ENCODE results near the gene CAV2. TPM values are rescaled to one million over a fixed set of nuclear protein-coding genes. Genes with fewer than 3 reads are reported as not detected.
"Not testable (repeated sequence)": the region's sequence is repeated elsewhere in the genome, so short reads cannot be mapped to it uniquely, and the experiment has no call there.

The CAV2 gene
- 183 and 189 TPM in 2 replicates for total RNA-seq

GRCh38 chr7:116499168-116500077 lies at the start of gene CAV2:
Gene CAV2 (plus strand): TSS chr7:116499738. CDS start chr7:116499782, 44 bp downstream.
- no peak for DNase-seq (ENCODE audit: extremely low read depth, low read depth, low spot score)

GRCh38 chr7:116449950-116450349 lies 49.6 kb upstream of the CAV2 start:
- DNase-seq (ENCODE audit: extremely low read depth, low read depth, low spot score) = no peak

GRCh38 chr7:116451957-116452729 lies 47.4 kb upstream of the CAV2 start:
- DNase-seq (ENCODE audit: extremely low read depth, low read depth, low spot score) = no peak

- DNase-seq (ENCODE audit: extremely low read depth, low read depth, low spot score) = no peak
Measured at GRCh38 chr7:116454377-116454776, 45.2 kb upstream of the CAV2 start.

- no peak for DNase-seq (ENCODE audit: extremely low read depth, low read depth, low spot score)
Measured at GRCh38 chr7:116455009-116455408, 44.5 kb upstream of the CAV2 start.

GRCh38 chr7:116455499-116455898 lies 44.0 kb upstream of the CAV2 start:
- no peak for DNase-seq (ENCODE audit: extremely low read depth, low read depth, low spot score)

- no peak for DNase-seq (ENCODE audit: extremely low read depth, low read depth, low spot score)
Measured at GRCh38 chr7:116461500-116461899, 38.0 kb upstream of the CAV2 start.

GRCh38 chr7:116463956-116464355 lies 35.6 kb upstream of the CAV2 start:
- DNase-seq (ENCODE audit: extremely low read depth, low read depth, low spot score) = no peak

GRCh38 chr7:116464375-116464774 lies 35.2 kb upstream of the CAV2 start:
- no peak for DNase-seq (ENCODE audit: extremely low read depth, low read depth, low spot score)

- no peak for DNase-seq (ENCODE audit: extremely low read depth, low read depth, low spot score)
Measured at GRCh38 chr7:116465125-116465524, 34.4 kb upstream of the CAV2 start.

- DNase-seq (ENCODE audit: extremely low read depth, low read depth, low spot score) = no peak
Measured at GRCh38 chr7:116468534-116468933, 31.0 kb upstream of the CAV2 start.

- no peak for DNase-seq (ENCODE audit: extremely low read depth, low read depth, low spot score)
Measured at GRCh38 chr7:116477625-116478024, 21.9 kb upstream of the CAV2 start.

- DNase-seq (ENCODE audit: extremely low read depth, low read depth, low spot score) = no peak
Measured at GRCh38 chr7:116478834-116479233, 20.7 kb upstream of the CAV2 start.

GRCh38 chr7:116483271-116483942 lies 16.1 kb upstream of the CAV2 start:
- DNase-seq (ENCODE audit: extremely low read depth, low read depth, low spot score) = no peak

GRCh38 chr7:116484389-116484788 lies 15.1 kb upstream of the CAV2 start:
- DNase-seq (ENCODE audit: extremely low read depth, low read depth, low spot score) = not testable (repeated sequence)

- no peak for DNase-seq (ENCODE audit: extremely low read depth, low read depth, low spot score)
Measured at GRCh38 chr7:116487907-116488521, 11.5 kb upstream of the CAV2 start.

GRCh38 chr7:116490351-116490750 lies 9.2 kb upstream of the CAV2 start:
- no peak for DNase-seq (ENCODE audit: extremely low read depth, low read depth, low spot score)

GRCh38 chr7:116491887-116492653 lies 7.5 kb upstream of the CAV2 start:
- no peak for DNase-seq (ENCODE audit: extremely low read depth, low read depth, low spot score)

GRCh38 chr7:116492654-116493109 lies 6.9 kb upstream of the CAV2 start:
- no peak for DNase-seq (ENCODE audit: extremely low read depth, low read depth, low spot score)

- DNase-seq (ENCODE audit: extremely low read depth, low read depth, low spot score) = no peak
Measured at GRCh38 chr7:116493449-116493848, 6.1 kb upstream of the CAV2 start.

Measured in glomerular endothelial cell (primary cell).